GM12891 (cell line): ENCODE data around the gene IQCE.

Experiments
- POLR2AphosphoS5 ChIP-seq: IDR thresholded peaks from 2 replicates; pipeline ENCODE4 v1.6.1; 2011; ENCODE audit warnings: low read depth, low read length, control low read depth
- TAF1 ChIP-seq: IDR thresholded peaks from 2 replicates; pipeline ENCODE4 v1.6.1; 2011; ENCODE audit warnings: low read depth, low read length, control low read depth

GRCh38 chr7:2509298-2509906 lies 49.4 kb upstream of the IQCE start:
- TF ChIP-seq TAF1 (no peak), POLR2AphosphoS5 (no peak)
